Testis (tissue), 2 donors: ENCODE measurements around the gene PCGF5.

ENCODE experiments used
- POLR2A ChIP-seq: fragments of 450-650 bp; IDR thresholded peaks from one replicate; pipeline ENCODE4 v1.6.1; 2017; ENCODE audit warnings: antibody characterized with exemption, mild to moderate bottlenecking, moderate library complexity
- TF ChIP-seq, protein P1 (sequence below), 3 experiments: fragments of 450-650 bp in 2 of 3; fragments of 200-600 bp in 1 of 3; sonication (generic) in 1 of 3; IDR thresholded peaks; one replicate each; pipeline ENCODE4 v1.5.1; 2016 to 2019; ENCODE audit warnings: antibody characterized with exemption in 3 of 3, mild to moderate bottlenecking in 2 of 3, moderate library complexity in 1 of 3

DNA sequence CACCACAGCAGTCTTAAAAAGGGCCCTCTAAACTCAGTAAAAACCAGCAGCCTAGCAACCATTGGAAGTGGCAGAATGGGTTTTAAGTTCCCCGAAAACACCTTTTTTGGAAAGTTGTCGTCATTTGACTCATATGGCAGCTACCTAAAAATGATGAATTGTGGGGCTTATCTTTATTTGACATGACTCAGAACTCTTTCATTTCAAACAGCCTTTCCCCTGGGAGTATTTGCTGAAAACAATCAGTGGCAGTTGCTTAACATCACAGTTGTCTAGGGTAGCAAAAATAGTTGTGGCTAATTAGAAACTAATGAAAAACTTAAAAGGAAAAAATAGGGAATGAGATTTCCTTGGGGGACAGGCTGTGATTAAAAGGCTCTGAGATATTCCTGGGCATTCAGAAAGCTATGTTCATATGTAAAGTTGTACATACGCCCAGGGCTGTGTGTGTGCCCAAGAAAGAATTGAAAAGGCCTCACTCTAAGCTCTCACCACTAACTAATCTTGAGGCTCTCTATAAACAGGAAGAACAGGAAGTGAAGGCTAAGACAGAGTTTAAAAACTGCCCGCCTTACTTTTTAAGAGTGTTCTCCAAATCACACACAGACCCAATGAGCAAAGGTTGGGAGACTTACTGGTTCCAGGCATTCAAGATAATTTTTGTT, 108.0 kb downstream of the PCGF5 start:
- TF ChIP-seq POLR2A, result no peak
- TF ChIP-seq, protein P1, sequence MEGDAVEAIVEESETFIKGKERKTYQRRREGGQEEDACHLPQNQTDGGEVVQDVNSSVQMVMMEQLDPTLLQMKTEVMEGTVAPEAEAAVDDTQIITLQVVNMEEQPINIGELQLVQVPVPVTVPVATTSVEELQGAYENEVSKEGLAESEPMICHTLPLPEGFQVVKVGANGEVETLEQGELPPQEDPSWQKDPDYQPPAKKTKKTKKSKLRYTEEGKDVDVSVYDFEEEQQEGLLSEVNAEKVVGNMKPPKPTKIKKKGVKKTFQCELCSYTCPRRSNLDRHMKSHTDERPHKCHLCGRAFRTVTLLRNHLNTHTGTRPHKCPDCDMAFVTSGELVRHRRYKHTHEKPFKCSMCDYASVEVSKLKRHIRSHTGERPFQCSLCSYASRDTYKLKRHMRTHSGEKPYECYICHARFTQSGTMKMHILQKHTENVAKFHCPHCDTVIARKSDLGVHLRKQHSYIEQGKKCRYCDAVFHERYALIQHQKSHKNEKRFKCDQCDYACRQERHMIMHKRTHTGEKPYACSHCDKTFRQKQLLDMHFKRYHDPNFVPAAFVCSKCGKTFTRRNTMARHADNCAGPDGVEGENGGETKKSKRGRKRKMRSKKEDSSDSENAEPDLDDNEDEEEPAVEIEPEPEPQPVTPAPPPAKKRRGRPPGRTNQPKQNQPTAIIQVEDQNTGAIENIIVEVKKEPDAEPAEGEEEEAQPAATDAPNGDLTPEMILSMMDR (IDR thresholded peaks at IDR 0.05), result no peak
